AG04450 (cell line): ENCODE data around the gene NIPAL3. TPM values are rescaled to one million over a fixed set of nuclear protein-coding genes. Genes with fewer than 3 reads are reported as not detected.
"Not testable (repeated sequence)": the region's sequence is repeated elsewhere in the genome, so short reads cannot be mapped to it uniquely, and the experiment has no call there.

ENCODE experiments used
- CTCF ChIA-PET: fragments of 300-600, 350-600 bp; formaldehyde crosslinking; extraction: SDS; loops from one replicate; lab custom pipeline; 2022; ENCODE audit warnings: antibody characterized with exemption, inconsistent platforms; lab: Charles Lee
- POLR2A ChIA-PET: fragments of 350-600 bp; formaldehyde crosslinking; extraction: SDS; loops from one replicate; lab custom pipeline; 2021; ENCODE audit warnings: antibody characterized with exemption, inconsistent platforms; lab: Yijun Ruan, JAX
- DNase-seq: peaks from one replicate; pipeline ENCODE4 v3.0.0-alpha.2; 2011; ENCODE audit warnings: low read depth, low spot score
- H3K27ac ChIP-seq: one replicate; pipeline ENCODE4 v1.5.1; 2012; ENCODE audit warnings: low read depth, low read length, control low read depth
- H3K27me3 ChIP-seq: one replicate; pipeline ENCODE4 v1.6.0; 2012; ENCODE audit warnings: low read length; ENCODE audit not compliant: control insufficient read depth, insufficient read depth
- H3K4me3 ChIP-seq: 2 replicates; pipeline ENCODE4 v1.5.1; 2011; ENCODE audit warnings: mild to moderate bottlenecking, low read depth, low read length, control low read depth
- H3K9me3 ChIP-seq: 2 replicates; pipeline ENCODE4 v1.5.1; 2012; ENCODE audit warnings: low read length; ENCODE audit not compliant: control insufficient read depth, insufficient read depth
- polyA plus RNA-seq: library from polyadenylated mRNA; depleted of rRNA; stranded (reverse); fragments of >200 nt; gene quantifications from 2 replicates; pipeline ENCODE4 v1.2.3, GENCODE V29; 2011
- TF ChIP-seq, protein P1 (sequence below): IDR thresholded peaks from 2 replicates; pipeline ENCODE4 v1.5.1; 2011; ENCODE audit warnings: low read depth, low read length, control low read depth, inconsistent platforms

Gene NIPAL3
- polyA plus RNA-seq, 1 experiment, result 46.5 TPM

GRCh38 chr1:24441996-24442668 is 26.5 kb downstream of the NIPAL3 start:
- no peaks in the 10 kb centered on the region for H3K9me3 ChIP-seq
- H3K27ac ChIP-seq, result no peak overlapping the region
- no peaks in the 10 kb centered on the region for H3K27me3 ChIP-seq
- TF ChIP-seq, protein P1, sequence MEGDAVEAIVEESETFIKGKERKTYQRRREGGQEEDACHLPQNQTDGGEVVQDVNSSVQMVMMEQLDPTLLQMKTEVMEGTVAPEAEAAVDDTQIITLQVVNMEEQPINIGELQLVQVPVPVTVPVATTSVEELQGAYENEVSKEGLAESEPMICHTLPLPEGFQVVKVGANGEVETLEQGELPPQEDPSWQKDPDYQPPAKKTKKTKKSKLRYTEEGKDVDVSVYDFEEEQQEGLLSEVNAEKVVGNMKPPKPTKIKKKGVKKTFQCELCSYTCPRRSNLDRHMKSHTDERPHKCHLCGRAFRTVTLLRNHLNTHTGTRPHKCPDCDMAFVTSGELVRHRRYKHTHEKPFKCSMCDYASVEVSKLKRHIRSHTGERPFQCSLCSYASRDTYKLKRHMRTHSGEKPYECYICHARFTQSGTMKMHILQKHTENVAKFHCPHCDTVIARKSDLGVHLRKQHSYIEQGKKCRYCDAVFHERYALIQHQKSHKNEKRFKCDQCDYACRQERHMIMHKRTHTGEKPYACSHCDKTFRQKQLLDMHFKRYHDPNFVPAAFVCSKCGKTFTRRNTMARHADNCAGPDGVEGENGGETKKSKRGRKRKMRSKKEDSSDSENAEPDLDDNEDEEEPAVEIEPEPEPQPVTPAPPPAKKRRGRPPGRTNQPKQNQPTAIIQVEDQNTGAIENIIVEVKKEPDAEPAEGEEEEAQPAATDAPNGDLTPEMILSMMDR, result no peak
- CTCF ChIA-PET, result interaction anchor here (0.9 to 1.2 kb wide), 4 partner anchors 10 to 244 kb away, joined by 3 read pairs; no protein-coding TSS in a partner anchor
- H3K4me3 ChIP-seq, result no peak overlapping the region
- DNase-seq, result no peak
- POLR2A ChIA-PET, result interaction anchor here (1.2 kb wide), 1 partner anchor 25 kb away, joined by 6 read pairs; no protein-coding TSS in a partner anchor

DNA sequence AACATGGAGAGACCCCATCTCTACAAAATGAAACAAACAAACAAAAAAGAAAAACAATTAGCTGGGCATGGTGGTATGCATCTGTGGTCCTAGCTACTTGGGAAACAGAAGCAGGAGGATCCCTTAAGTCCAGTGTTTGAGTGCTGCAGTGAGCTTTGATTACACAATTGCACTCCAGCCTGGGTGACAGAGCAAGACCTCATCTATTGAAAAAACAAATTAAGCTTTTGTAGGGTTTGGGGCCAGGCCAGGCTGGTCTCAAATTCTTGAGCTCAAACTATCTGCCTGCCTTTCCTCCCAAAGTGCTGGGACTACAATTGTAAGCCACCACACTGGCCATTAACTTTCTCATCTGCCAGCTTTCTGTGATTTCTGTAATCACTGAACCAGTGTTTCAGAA is 27.2 kb downstream of the NIPAL3 start:
- no peaks in the 10 kb centered on the region for H3K27me3 ChIP-seq
- H3K27ac ChIP-seq, result no peak overlapping the region
- CTCF ChIA-PET, result interaction anchor here (0.9 to 1.2 kb wide), 5 partner anchors 10 to 244 kb away, joined by 3 read pairs; no protein-coding TSS in a partner anchor
- no peaks in the 10 kb centered on the region for H3K9me3 ChIP-seq
- no peak overlapping the region for H3K4me3 ChIP-seq
- TF ChIP-seq, protein P1, result no peak
- POLR2A ChIA-PET, result interaction anchor here (0.5 to 1.2 kb wide), 3 partner anchors 26 to 511 kb away, joined by 6 to 12 read pairs (median 7); no protein-coding TSS in a partner anchor
- no peak for DNase-seq

DNA sequence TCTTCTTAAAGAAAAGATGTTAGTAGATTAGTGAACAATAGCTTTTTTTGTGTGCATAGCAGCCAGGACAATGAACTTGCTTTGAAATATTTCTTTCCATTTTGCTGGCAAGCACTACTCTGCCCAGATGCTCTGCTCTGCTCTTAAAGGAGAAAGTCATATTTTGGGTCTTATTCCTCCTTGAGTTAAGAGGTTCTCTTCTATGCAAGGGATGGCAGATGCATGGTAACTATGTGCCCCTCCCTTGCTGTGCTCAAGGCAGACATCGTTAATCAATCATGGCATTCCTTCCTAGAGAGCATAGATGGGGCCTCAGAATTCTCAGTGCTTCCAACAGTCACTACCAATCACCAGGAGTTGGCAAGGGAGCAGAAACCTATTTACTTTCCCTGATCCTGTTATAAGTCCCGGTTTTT is 27.6 kb downstream of the NIPAL3 start:
- ChIA-PET POLR2A (interaction anchor here (0.5 to 1.2 kb wide), 3 partner anchors 26 to 510 kb away, joined by 6 to 12 read pairs (median 7); no protein-coding TSS in a partner anchor), CTCF (interaction anchor here (0.9 to 1.2 kb wide), 5 partner anchors 11 to 245 kb away, joined by 3 read pairs; no protein-coding TSS in a partner anchor)
- Histone ChIP-seq H3K27me3 (no peaks in the 10 kb centered on the region), H3K9me3 (no peaks in the 10 kb centered on the region), H3K4me3 (no peak overlapping the region), H3K27ac (no peak overlapping the region)
- TF ChIP-seq, protein P1, result no peak
- DNase-seq, result no peak

DNA sequence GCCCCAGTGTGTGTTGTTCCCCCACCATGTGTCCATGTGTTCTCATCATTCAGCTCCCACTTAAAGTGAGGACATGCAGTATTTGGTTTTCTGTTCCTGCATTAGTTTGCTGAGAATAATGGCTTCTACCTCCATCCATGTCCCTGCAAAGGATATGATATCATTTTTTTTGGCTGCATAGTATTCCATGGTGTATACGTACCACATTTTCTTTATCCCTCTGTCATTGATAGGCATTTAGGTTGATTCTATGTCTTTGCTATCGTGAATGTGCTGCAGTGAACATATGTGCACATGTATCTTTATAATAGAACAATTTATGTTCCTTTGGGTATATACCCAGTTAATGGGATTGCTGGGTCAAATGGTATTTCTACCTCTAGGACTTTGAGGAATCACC is 30.8 kb downstream of the NIPAL3 start:
- H3K4me3 ChIP-seq, CTCF ChIA-PET, DNase-seq, H3K9me3 ChIP-seq, H3K27ac ChIP-seq, POLR2A ChIA-PET, H3K27me3 ChIP-seq: not testable (repeated sequence)

DNA sequence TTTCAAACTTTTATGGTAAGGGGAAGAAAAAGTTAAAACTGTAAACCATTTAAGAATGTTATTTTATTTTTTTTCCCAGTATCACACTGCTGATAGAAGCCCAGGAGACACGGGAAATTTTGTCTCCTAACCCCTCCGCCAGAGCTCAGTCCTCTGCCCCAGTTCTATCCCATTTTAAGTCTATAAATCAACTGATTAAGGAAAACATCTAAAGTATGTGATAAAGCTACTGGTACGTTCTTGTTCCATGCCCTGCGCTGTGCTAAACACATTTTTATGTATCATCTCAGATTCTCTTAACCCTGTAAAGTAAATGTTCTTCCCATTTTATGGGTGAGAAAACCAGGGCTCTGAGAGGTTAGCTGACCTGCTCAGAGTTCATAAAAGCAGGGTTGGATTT is 34.7 kb downstream of the NIPAL3 start:
- POLR2A ChIA-PET, result no interaction called here
- Histone ChIP-seq H3K4me3 (no peak overlapping the region), H3K9me3 (no peaks in the 10 kb centered on the region), H3K27ac (no peak overlapping the region), H3K27me3 (no peaks in the 10 kb centered on the region)
- DNase-seq, result no peak
- CTCF ChIA-PET, result no interaction called here
- TF ChIP-seq, protein P1, result no peak
